Calu3 (cell line): ENCODE measurements around the gene ADCY5. TPM values are rescaled to one million over a fixed set of nuclear protein-coding genes. Genes with fewer than 3 reads are reported as not detected.

Experiments
- BruUV-seq: library from RNA; stranded (reverse); fragments of 400-500 nt; replicated peaks from 2 replicates; lab custom pipeline; 2021; lab: Mats Ljungman, UMichigan
- CTCF ChIA-PET: fragments of 300-600 bp; sonication (Branson Sonifier 250); formaldehyde crosslinking; loops from one replicate; lab custom pipeline; 2022; ENCODE audit warnings: antibody characterized with exemption; lab: Charles Lee
- DNase-seq: peaks from one replicate; pipeline ENCODE4 v3.0.0; 2022
- H3K27ac Mint-ChIP-seq: one replicate; pipeline ENCODE4 v1.8.0; 2022; ENCODE audit warnings: mixed read lengths; ENCODE audit not compliant: unreplicated experiment
- H3K27me3 Mint-ChIP-seq: one replicate; pipeline ENCODE4 v1.8.0; 2022; ENCODE audit warnings: mixed read lengths; ENCODE audit not compliant: unreplicated experiment
- H3K36me3 Mint-ChIP-seq: one replicate; pipeline ENCODE4 v1.8.0; 2022; ENCODE audit warnings: mild to moderate bottlenecking, moderate library complexity, mixed read lengths; ENCODE audit not compliant: insufficient read depth, unreplicated experiment
- H3K4me1 Mint-ChIP-seq: one replicate; pipeline ENCODE4 v1.8.0; 2022; ENCODE audit warnings: mild to moderate bottlenecking, low read depth, mixed read lengths; ENCODE audit not compliant: unreplicated experiment
- H3K4me3 Mint-ChIP-seq: one replicate; pipeline ENCODE4 v1.8.0; 2022; ENCODE audit warnings: mild to moderate bottlenecking, low read depth, moderate library complexity, mixed read lengths; ENCODE audit not compliant: unreplicated experiment
- H3K9me3 Mint-ChIP-seq: one replicate; pipeline ENCODE4 v1.8.0; 2022; ENCODE audit warnings: low read depth, mixed read lengths; ENCODE audit not compliant: unreplicated experiment
- CTCF ChIP-seq: fragments of 200-600 bp; IDR thresholded peaks from one replicate; pipeline ENCODE4 v1.8.0; 2022; ENCODE audit warnings: antibody characterized with exemption; ENCODE audit not compliant: unreplicated experiment
- intact Hi-C: fragments of 100-400 bp; cut with micrococcal nuclease; formaldehyde crosslinking; loops from one replicate; pipeline ENCODE4 v1.10.0; 2022; ENCODE audit not compliant: unreplicated experiment
- total RNA-seq: library from RNA; stranded (reverse); gene quantifications from 2 replicates; pipeline ENCODE4 v1.2.3, GENCODE V29; 2022

Gene ADCY5
- total RNA-seq, 1 experiment from 2014 or later = 2.5 TPM

GRCh38 chr3:123352134-123352554 lies 96.7 kb downstream of the ADCY5 start:
- CTCF ChIA-PET = no interaction called here
- Mint-ChIP-seq H3K4me1 (no peaks in the 10 kb centered on the region), H3K4me3 (no peak overlapping the region), H3K36me3 (no peaks in the 10 kb centered on the region), H3K27ac (no peak overlapping the region), H3K27me3 (peaks cover 69% of the 10 kb centered on the region), H3K9me3 (peaks cover 4% of the 10 kb centered on the region)
- intact Hi-C loops = no loop called here
- BruUV-seq = no TSS peak
- no peak for DNase-seq
- no peak for TF ChIP-seq CTCF

GRCh38 chr3:123351501-123351900 lies 97.4 kb downstream of the ADCY5 start:
- no peak for DNase-seq
- Mint-ChIP-seq H3K4me3 (no peak overlapping the region), H3K9me3 (peaks cover 4% of the 10 kb centered on the region), H3K27me3 (peaks cover 72% of the 10 kb centered on the region), H3K36me3 (no peaks in the 10 kb centered on the region), H3K27ac (no peak overlapping the region), H3K4me1 (no peaks in the 10 kb centered on the region)
- BruUV-seq = no TSS peak
- intact Hi-C loops = no loop called here
- CTCF ChIA-PET = no interaction called here
- no peak for TF ChIP-seq CTCF

- Mint-ChIP-seq H3K27me3 (peaks cover 72% of the 10 kb centered on the region), H3K27ac (no peak overlapping the region)
These were observed 97.9 kb downstream of the ADCY5 start for GRCh38 chr3:123350971-123351370.

GRCh38 chr3:123349566-123350435 lies 99.1 kb downstream of the ADCY5 start:
- intact Hi-C loops = loop anchor here (5.0 kb wide), 1 partner anchor 138 kb away; no protein-coding TSS in a partner anchor
- CTCF ChIA-PET = no interaction called here
- Mint-ChIP-seq H3K9me3 (peaks cover 4% of the 10 kb centered on the region), H3K27me3 (peaks cover 74% of the 10 kb centered on the region), H3K4me3 (no peak overlapping the region), H3K4me1 (no peaks in the 10 kb centered on the region), H3K27ac (no peak overlapping the region), H3K36me3 (no peaks in the 10 kb centered on the region)
- DNase-seq = no peak
- BruUV-seq = no TSS peak
- TF ChIP-seq CTCF = no peak

More at GRCh38 chr3:123350971-123351370, 97.9 kb downstream of the ADCY5 start:
- no peak overlapping the region for H3K4me3 Mint-ChIP-seq
- H3K4me1 Mint-ChIP-seq = no peaks in the 10 kb centered on the region
- peaks cover 4% of the 10 kb centered on the region for H3K9me3 Mint-ChIP-seq
- TF ChIP-seq CTCF = no peak
- no peaks in the 10 kb centered on the region for H3K36me3 Mint-ChIP-seq
- CTCF ChIA-PET = no interaction called here
- no peak for DNase-seq
- BruUV-seq = no TSS peak
- intact Hi-C loops = no loop called here
